Embryonic facial prominence (tissue), 1 donor: ENCODE results near the gene ADGRA1.

Experiments
- DNase-seq: peaks from one replicate; pipeline ENCODE4 v3.0.0-alpha.2; 2016; ENCODE audit errors: extremely low spot score

ADGRA1 gene

GRCh38 chr10:133056001-133056400, 31.7 kb upstream of the ADGRA1 start:
- DNase-seq: no peak

GRCh38 chr10:133056651-133057178, 31.0 kb upstream of the ADGRA1 start:
- DNase-seq: no peak

DNA sequence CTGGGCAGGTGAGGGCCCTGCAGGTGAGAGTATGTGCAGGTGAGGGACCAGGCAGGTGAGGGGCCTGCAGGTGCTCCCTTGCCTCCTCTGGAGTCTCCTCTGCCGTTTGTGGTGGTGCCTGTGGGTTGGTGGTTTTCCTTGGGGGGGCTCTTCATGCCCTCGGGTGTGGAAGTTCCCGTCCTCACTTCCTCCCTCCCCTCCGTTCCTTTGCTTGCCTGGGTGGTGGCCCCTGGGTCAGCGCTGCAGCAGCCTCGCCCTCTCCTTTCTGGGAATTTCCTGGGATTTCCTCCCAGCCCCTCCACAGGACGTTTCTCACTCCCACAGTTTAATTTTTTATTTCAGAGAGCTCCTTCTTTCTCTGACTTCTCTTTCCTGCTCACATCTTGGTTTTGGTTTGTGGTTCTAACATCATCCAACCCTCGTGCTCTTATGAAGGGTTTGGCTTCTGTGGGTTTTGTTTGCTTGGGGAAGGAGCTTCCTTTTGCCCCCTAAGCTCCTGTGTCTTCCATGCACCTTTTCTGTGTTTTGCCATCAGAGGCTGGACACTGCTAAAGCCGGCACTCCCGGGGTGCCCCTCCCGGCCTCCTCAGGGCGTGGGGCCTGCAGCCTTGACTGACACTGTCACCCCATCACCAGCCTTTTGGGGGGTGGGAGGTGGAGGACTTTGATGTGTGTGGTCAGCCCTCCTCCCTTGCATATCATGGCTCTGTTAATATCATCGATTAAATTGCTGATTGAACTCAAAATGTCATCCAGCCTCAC, 29.2 kb upstream of the ADGRA1 start:
- no peak for DNase-seq

DNA sequence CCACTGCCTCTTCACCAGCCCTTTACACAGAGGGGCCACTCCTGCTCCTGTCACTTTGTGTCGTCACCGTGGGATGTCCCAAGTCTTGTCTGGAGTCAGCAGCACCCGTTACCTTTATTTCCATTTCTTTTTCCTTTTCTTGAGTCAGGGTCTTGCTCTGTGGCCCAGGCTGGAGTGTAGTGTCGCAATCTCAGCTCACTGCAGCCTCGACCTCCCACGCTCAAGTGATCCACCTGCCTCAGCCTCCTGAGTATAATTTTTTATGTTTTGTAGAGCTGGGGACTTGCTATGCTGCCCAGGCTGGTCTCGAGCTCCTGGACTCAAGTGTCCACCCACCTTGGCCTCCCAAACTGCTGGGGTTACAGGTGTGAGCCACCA, 28.6 kb upstream of the ADGRA1 start:
- no peak for DNase-seq

- no peak for DNase-seq
Observed at GRCh38 chr10:133059571-133059970, 28.2 kb upstream of the ADGRA1 start.

DNA sequence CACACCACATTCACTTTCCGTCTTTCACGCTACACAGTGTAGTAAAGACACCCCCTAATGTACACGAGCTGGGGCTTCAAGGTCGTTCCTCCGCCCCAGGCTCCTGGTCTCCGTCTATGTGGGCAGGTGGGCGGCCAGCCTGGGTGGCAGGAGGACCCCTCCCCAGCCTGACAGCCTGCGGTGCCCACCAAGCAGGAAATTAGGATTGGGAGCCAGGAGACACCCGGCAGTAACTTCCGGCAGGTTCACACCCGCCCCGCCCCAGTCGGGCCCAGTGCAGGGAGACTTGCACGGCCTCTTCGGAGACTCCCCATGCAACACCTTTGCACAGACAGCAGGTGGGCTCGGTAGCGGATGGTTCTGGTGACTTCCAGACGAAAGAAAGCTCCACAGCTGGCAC, 27.7 kb upstream of the ADGRA1 start:
- DNase-seq: no peak

DNA sequence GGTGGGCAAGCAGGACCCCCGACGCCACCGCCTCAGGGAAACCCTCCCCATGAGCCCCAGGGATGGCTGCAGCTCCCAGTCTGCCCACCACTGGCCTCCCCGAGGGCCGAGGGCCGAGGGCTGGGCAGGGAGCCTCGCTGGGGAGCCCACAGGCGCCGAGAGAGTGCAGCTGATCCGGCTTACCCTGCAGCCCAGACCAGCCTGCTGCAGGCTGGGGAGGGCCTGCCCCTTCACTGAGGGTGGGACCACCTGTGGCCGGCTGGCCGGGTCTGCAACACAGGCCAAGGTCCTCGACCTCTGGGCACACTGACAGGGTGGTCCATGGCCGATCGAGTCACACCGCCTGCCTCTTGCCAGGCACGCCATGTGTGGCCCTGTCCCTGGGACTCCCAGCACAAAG, 27.3 kb upstream of the ADGRA1 start:
- no peak for DNase-seq

DNA sequence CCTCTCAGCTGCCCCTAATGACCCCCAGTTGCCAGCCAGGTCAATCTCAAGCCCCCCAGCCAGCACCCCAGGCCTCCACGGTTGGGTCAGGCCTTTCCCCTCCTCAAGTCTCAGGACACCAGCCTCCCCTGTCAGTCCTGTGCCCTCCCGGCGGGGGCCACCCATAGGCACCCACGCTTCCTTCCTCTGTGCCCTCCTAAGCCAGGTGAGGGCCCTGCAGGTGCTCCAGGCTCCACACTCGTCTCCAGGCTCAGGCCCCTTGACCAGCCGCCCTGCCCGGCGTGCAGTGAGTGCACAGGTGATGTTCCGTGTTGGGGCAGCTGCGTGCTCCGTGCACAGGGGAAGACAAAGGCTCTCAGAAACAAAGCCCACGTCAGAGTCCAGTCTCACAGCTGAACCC, 26.8 kb upstream of the ADGRA1 start:
- no peak for DNase-seq

DNA sequence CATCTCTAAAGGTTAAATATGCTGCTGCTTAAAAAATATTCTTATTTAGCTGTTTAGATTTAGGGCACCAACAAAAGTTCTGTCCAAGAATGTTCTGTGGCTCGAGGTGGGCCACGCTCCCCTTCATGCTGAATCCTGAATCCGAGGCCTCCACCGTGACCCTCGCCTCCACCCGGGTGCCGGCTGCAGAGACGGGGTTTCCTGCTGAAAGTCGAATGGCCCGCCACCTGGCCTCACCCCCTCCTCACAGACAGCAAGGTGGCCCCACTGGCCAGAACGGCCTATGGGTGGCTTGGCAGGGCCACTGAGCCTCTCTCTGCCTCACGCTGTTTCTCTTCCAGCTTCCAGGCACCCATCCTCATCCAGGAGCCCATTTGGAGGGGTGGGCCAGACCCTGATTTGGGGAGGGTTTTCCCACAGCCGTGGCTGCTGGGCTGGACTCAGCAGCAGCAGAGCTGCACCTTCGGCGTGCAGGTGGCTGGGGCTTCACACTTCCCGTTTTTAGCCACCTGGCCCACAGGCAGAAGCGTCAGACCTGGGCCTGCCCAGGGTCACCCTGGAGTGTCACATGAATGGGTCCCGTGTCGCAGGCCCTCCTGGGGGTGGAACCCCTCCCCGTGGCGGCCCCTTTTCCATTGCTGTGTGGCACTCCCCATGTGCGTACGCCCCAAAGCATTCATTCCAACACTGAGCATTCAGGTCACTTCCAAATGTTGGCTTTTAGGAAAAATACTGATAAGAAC, 26.3 kb upstream of the ADGRA1 start:
- DNase-seq: no peak

DNA sequence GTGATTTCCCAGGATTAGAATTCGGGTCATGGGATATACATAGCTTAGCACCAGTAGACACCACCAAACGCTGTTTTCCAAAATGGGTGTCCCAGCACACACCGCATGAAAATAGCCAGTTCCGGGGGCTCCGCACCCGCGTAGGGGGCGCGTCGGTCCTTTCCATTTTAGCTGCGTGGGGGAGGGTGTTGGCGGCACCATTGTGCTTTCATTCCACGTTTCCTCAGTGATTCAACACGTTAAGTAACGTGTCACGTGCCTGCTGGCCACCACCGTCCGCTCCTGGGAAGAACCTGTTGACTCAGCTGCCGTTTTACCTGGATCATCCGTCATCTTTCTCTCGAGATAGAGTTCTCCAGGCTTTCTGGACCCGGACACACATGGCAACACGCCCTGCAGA, 25.6 kb upstream of the ADGRA1 start:
- no peak for DNase-seq

GRCh38 chr10:133062635-133063034, 25.1 kb upstream of the ADGRA1 start:
- DNase-seq: no peak

DNA sequence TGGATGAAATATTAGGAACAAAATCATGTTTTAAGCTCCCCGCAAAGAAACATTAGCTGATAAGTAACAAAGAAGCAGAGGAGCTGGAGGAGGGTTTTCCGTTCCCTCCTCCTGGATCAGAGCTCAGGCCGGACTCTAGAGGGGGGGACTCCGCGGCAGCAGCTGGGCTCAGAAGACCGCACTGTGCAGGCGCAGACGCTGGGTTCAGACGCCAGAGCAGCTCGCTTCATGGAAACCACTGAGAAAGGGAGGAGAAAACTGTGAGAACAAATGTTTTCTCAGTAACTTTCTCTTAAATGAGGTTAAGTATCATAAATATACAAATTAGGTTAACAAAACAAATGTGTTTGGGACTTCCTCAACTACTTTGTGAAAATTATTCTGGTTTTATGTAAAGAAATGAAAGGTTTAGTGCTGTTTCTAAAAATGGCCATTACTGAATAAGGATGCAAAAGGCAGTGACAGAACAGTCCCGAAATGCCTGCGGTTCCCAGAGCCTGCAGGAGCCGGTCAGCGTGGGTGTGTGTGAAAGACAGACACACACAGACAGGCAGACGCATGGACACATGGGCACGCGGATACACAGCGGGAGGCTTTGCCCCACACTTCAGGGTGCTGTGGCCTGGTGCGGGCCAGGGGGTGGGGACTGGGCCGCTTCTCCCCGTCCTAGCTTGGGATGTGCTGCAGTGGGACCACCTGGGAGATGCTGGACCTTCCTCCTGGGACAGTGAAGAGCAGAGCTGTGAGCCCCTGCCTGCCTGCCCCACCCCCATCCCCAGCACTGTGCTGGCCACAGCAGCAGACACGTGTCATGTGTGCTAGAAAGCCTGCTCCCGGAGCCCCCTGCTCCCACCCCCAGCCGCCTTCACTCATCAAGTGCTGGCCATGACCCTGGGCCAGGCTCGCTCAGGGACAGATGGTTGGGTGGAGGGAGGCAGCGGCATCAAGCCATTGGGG, 20.3 kb upstream of the ADGRA1 start:
- DNase-seq: no peak

- no peak for DNase-seq
Observed at GRCh38 chr10:133068111-133069032, 19.4 kb upstream of the ADGRA1 start.

GRCh38 chr10:133069033-133069525, 18.6 kb upstream of the ADGRA1 start:
- no peak for DNase-seq

DNA sequence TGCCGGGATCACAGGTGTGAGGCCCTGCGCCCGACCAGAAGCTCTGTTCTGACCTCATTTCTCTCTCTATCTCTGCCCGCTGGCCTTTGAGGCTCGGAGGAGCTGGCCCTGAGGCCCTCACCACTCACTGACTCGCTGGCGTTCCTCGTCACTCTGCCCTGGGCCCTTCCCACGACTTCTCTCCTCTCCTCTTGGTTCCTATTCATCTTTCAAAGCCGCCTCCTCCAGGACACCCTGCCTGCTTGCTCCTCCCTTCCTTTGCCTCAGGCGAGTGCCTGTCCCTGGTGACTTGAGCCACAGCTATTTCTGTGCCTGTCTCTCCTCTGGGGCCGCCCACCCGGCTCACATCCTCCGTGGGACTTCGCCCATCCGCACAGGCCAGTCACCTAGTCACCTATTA, 17.3 kb upstream of the ADGRA1 start:
- DNase-seq: no peak

DNA sequence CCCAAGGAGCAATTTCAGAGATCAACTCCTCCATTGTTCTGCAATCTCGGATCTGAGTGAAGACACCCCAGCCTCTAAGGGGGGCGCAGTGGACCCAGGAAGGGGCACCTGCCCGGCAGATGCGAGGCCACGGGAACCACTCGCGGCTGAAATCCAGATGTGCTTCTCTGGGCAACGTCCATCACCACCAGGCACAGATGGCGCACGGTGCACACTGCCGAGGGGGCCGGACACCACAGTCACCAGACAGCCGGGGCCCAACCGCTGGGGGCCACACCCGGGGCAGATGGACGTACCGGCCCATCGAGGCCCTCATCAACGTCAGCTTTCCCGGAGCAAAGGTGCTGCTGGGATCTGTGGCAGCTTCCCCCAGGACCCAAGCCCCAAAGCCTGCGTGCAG, 16.9 kb upstream of the ADGRA1 start:
- no peak for DNase-seq

DNA sequence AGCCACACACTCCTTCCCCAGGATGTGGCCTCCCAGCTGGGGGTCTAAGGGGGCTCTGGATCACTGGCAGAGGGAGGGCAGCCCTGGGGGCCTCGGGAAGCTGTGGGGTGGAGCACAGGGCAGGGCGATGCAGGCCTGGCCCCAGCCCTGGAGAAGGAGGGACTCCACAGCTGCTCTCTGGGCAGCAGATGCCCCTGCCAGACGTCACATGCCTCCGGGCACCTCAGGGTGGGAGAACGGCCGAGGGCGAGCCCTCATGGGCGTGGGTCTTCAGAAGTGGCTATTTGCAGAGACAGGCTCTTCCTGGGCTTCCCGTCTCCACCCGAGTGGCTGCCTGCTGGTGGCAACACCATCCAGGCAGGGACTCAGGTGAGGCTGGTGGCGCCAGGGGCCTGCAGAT, 16.0 kb upstream of the ADGRA1 start:
- no peak for DNase-seq

DNA sequence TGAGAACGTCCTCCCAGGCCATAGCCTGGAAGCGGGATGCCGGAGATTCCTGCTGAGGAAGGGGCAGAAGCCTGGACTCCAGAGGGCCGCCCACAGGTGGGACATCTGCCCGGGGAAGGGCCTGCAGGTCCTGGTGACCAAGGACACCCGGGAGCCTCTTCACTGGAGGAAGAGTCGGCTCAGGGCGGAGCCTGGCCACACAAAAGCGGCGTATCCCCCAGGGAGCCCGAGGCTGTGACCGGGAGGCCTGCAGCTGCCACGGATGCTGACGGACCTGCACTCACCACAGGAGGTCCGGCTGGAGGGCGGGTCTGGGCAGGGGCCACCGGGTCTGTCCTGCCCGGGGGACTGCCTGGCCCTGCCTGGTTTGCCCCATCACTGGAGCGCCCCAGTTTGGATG, 15.5 kb upstream of the ADGRA1 start:
- DNase-seq: no peak

DNA sequence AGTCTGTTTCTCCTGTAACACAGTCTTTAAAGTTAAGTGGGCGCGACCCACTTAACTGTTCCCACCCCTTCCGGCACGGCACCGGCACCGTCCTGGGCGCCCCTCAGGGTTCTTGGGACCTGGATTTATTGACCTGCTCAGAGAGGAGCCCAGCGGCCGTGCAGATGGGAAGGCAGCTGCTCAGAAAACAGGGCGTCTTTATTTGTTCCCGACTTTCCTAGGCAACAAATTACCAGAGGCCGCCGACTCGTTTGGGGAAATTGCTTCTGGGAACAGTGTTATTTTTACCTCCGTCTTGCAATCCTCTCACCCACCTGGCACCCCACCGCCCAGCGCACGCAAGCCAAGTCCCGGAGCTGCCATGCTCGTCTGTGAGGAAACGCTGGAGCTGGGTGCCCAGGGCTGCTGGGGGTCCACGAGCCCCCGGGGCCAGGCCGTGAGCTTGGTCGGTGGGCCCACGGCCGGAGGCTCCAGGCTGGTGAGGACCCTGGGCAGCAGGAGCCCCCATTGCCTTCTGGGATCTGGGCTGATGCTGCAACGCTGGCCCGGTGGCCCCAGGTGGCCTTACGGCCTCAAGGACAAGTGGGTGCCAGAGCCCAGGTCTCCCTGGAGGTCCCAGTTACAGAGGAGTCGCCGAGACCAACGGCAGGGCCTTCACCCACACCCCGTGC, 14.9 kb upstream of the ADGRA1 start:
- DNase-seq: no peak
